PFSK-1 (cell line): ENCODE data around the gene EPHB4.

Experiments
- POLR2AphosphoS5 ChIP-seq: IDR thresholded peaks from 2 replicates; pipeline ENCODE4 v1.6.1; 2012; ENCODE audit warnings: low read depth, mild to moderate bottlenecking, control low read depth, low read length, moderate library complexity
- TAF1 ChIP-seq: IDR thresholded peaks from 2 replicates; pipeline ENCODE4 v1.6.1; 2012; ENCODE audit warnings: low read length, control low read depth, borderline replicate concordance; ENCODE audit not compliant: insufficient read depth

- TF ChIP-seq TAF1, result no peak
- TF ChIP-seq POLR2AphosphoS5, result no peak
Measured at GRCh38 chr7:100803398-100804161, 23.7 kb downstream of the EPHB4 start.
